Natural killer cell (primary cell): Measurements from ENCODE around the gene SLC35F1. TPM values are rescaled to one million over a fixed set of nuclear protein-coding genes. Genes with fewer than 3 reads are reported as not detected.
"Not testable (repeated sequence)": the region's sequence is repeated elsewhere in the genome, so short reads cannot be mapped to it uniquely, and the experiment has no call there.

Experiments
- ATAC-seq, 3 donors: fragments of 150-1000 bp in 2 of 3; fragments of 200-7000 bp in 1 of 3; cut with Tn5 transposase; 1 replicate in 1 of 3; 2 replicates in 2 of 3; pipeline ENCODE4 v1.10.0; 2021; ENCODE audit warnings: mild to moderate bottlenecking in 2 of 3, moderate library complexity in 2 of 3
- DNase-seq, 2 donors: peaks; one replicate each; pipeline versions ENCODE4 v3.0.0 to v3.0.0-alpha.2; 2013 to 2021; ENCODE audit warnings: mixed read lengths in 1 of 2
- H3K27ac ChIP-seq: one replicate; pipeline ENCODE4 v1.5.1; 2013; ENCODE audit warnings: mild to moderate bottlenecking, low read length
- H3K27me3 ChIP-seq: one replicate; pipeline ENCODE4 v1.6.1; 2013; ENCODE audit warnings: low read length; ENCODE audit not compliant: control insufficient read depth, insufficient read depth
- H3K36me3 ChIP-seq: one replicate; pipeline ENCODE4 v1.6.1; 2013; ENCODE audit warnings: low read length; ENCODE audit not compliant: control insufficient read depth, insufficient read depth
- H3K4me1 ChIP-seq: one replicate; pipeline ENCODE4 v1.6.1; 2013; ENCODE audit warnings: low read length; ENCODE audit not compliant: control insufficient read depth, insufficient read depth
- H3K4me3 ChIP-seq: one replicate; pipeline ENCODE4 v1.5.1; 2013; ENCODE audit warnings: low read length
- H3K9me3 ChIP-seq: one replicate; pipeline ENCODE4 v1.6.1; 2013; ENCODE audit warnings: low read length; ENCODE audit not compliant: control insufficient read depth, insufficient read depth
- H3K27ac Mint-ChIP-seq, 2 donors: one replicate each; pipeline ENCODE4 v1.8.0; 2022; ENCODE audit warnings: mild to moderate bottlenecking in 2 of 2, mixed read lengths in 2 of 2, moderate library complexity in 1 of 2
- H3K27me3 Mint-ChIP-seq, 2 donors: one replicate each; pipeline ENCODE4 v1.8.0; 2022; ENCODE audit warnings: low read depth in 2 of 2, mixed read lengths in 2 of 2
- H3K36me3 Mint-ChIP-seq: one replicate; pipeline ENCODE4 v1.8.0; 2022; ENCODE audit warnings: mixed read lengths
- H3K4me1 Mint-ChIP-seq, 2 donors: one replicate each; pipeline ENCODE4 v1.8.0; 2022; ENCODE audit warnings: mixed read lengths in 2 of 2
- H3K4me3 Mint-ChIP-seq: one replicate; pipeline ENCODE4 v1.8.0; 2022; ENCODE audit warnings: mild to moderate bottlenecking, moderate library complexity, mixed read lengths
- H3K9me3 Mint-ChIP-seq, 2 donors: one replicate each; pipeline ENCODE4 v1.8.0; 2022; ENCODE audit warnings: mixed read lengths in 2 of 2
- WGBS: methylation state at CpG from one replicate; pipeline ENCODE4 v1.1.7; 2013; ENCODE audit warnings: missing lambda C conversion rate; ENCODE audit not compliant: insufficient coverage; 5-methylcytosine and 5-hydroxymethylcytosine counted together
- intact Hi-C: fragments of 100-400 bp; cut with micrococcal nuclease; formaldehyde crosslinking; loops from one replicate; pipeline ENCODE4 v1.14.2; 2022
- total RNA-seq, 4 donors: library from RNA; stranded (reverse); fragments of 120-200 nt in 1 of 4; gene quantifications; one replicate each; pipeline versions ENCODE4 v1.2.3 to v1.2.4, GENCODE V29; 2013 to 2022
- TF ChIP-seq, protein P1 (sequence below): fragments of 200-600 bp; IDR thresholded peaks from one replicate; pipeline ENCODE4 v1.8.0; 2022; ENCODE audit warnings: antibody characterized with exemption

The SLC35F1 gene
- total RNA-seq, 3 donors from 2014 or later (not counting 1 experiment from before 2014, with no cell fraction given) = not detected

DNA sequence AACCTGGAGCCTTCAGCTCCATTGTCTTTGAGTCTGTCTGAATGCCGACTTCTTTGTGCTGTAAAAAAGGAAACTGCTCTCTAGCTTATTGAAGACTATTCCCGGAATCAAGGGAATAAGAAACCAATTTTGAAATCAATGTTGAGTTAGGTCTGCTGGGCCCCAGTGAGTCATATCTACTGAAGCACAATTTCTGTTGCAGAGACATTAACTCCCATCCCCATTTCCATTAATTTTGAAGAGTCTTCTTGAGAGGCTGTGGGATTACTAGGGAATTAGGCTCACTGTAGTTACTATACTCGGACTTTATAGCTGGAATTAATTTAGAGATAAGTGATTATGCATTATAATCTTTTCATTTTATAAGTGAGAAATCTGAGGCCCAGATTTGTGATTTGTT is 116.7 kb downstream of the SLC35F1 start:
- Histone ChIP-seq H3K4me3 (no peak overlapping the region), H3K4me1 (no peaks in the 10 kb centered on the region), H3K27ac (no peak overlapping the region), H3K9me3 (no peaks in the 10 kb centered on the region), H3K27me3 (no peaks in the 10 kb centered on the region), H3K36me3 (no peaks in the 10 kb centered on the region)
- Mint-ChIP-seq H3K4me1 (no peaks in the 10 kb centered on the region), H3K27ac (no peak overlapping the region), H3K4me3 (no peak overlapping the region), H3K27me3 (peaks cover 0 to 7% of the 10 kb centered on the region in 2 donors), H3K36me3 (no peaks in the 10 kb centered on the region), H3K9me3 (peaks cover 0 to 4% of the 10 kb centered on the region in 2 donors)
- TF ChIP-seq, protein P1, sequence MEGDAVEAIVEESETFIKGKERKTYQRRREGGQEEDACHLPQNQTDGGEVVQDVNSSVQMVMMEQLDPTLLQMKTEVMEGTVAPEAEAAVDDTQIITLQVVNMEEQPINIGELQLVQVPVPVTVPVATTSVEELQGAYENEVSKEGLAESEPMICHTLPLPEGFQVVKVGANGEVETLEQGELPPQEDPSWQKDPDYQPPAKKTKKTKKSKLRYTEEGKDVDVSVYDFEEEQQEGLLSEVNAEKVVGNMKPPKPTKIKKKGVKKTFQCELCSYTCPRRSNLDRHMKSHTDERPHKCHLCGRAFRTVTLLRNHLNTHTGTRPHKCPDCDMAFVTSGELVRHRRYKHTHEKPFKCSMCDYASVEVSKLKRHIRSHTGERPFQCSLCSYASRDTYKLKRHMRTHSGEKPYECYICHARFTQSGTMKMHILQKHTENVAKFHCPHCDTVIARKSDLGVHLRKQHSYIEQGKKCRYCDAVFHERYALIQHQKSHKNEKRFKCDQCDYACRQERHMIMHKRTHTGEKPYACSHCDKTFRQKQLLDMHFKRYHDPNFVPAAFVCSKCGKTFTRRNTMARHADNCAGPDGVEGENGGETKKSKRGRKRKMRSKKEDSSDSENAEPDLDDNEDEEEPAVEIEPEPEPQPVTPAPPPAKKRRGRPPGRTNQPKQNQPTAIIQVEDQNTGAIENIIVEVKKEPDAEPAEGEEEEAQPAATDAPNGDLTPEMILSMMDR = no peak
- DNase-seq (no peak), ATAC-seq (no peak)
- WGBS = 95% methylated on average over 2 of the region's 3 CpGs
- intact Hi-C loops = no loop called here

DNA sequence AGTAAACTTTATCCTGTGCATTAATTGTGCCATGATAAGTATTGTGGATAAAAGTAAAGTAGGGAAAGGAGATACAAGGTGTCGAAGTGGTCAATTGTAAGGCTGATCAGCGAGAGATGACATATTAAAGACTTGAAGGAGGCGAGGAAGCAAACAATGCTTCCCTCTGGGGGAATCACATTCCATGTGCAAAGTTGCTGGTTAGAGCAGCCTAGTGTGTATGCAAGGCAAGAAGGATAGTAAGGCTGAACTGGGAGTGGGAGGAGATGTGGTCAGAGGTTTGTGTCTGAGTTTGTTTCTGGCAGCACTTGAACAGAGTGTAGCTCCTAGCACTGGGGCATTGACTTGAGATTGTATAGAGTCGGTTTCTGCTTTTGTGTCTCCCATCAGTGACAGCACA is 122.9 kb downstream of the SLC35F1 start:
- TF ChIP-seq, protein P1 = no peak
- no peak overlapping the region for H3K4me3 Mint-ChIP-seq

DNA sequence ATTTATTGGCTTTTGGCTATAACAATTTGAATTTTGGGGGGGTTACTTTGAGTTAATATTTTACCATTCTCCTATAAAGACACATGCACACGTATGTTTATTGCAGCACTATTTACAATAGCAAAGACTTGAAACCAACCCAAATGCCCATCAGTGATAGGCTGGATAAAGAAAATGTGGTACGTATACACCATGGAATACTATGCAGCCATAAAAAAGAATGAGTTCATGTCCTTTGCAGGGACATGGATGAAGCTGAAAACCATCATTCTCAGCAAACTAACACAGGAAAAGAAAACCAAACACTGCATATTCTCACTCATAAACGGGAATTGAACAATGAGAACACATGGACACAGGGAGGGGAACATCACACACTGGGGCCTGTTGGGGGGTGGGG is 130.4 kb downstream of the SLC35F1 start:
- H3K4me3 Mint-ChIP-seq, H3K9me3 Mint-ChIP-seq, intact Hi-C loops, H3K27me3 ChIP-seq, H3K27ac Mint-ChIP-seq, H3K4me3 ChIP-seq, ATAC-seq, H3K4me1 Mint-ChIP-seq, H3K36me3 ChIP-seq, H3K4me1 ChIP-seq, DNase-seq, H3K27ac ChIP-seq, H3K9me3 ChIP-seq, H3K27me3 Mint-ChIP-seq, H3K36me3 Mint-ChIP-seq: not testable (repeated sequence)
- no CpG with 5 or more reads among the region's 3 CpGs for WGBS

More for the DNA sequence above, 122.9 kb downstream of the SLC35F1 start:
- Mint-ChIP-seq H3K4me1 (no peaks in the 10 kb centered on the region), H3K9me3 (no peaks in the 10 kb centered on the region), H3K27ac (no peak overlapping the region), H3K36me3 (no peaks in the 10 kb centered on the region), H3K27me3 (peaks cover 0 to 3% of the 10 kb centered on the region in 2 donors)
- intact Hi-C loops = no loop called here
- no peaks in the 10 kb centered on the region for H3K36me3 ChIP-seq
- 82% methylated on average over 4 of the region's 4 CpGs for WGBS
- H3K9me3 ChIP-seq = no peaks in the 10 kb centered on the region
- ATAC-seq (no peak), DNase-seq (no peak)
- no peaks in the 10 kb centered on the region for H3K27me3 ChIP-seq
- H3K4me3 ChIP-seq = no peak overlapping the region
- no peak overlapping the region for H3K27ac ChIP-seq
- H3K4me1 ChIP-seq = no peaks in the 10 kb centered on the region

GRCh38 chr6:118042855-118043254 is 135.8 kb downstream of the SLC35F1 start:
- H3K36me3 ChIP-seq = no peaks in the 10 kb centered on the region
- no peaks in the 10 kb centered on the region for H3K27me3 ChIP-seq
- TF ChIP-seq, protein P1 = no peak
- intact Hi-C loops = no loop called here
- H3K4me1 Mint-ChIP-seq = no peaks in the 10 kb centered on the region
- WGBS = 95% methylated on average over 3 of the region's 4 CpGs
- H3K4me3 ChIP-seq = no peak overlapping the region
- H3K9me3 ChIP-seq = no peaks in the 10 kb centered on the region
- no peaks in the 10 kb centered on the region for H3K9me3 Mint-ChIP-seq
- H3K27ac ChIP-seq = no peak overlapping the region
- H3K27me3 Mint-ChIP-seq = peaks cover 0 to 2% of the 10 kb centered on the region in 2 donors
- ATAC-seq (no peak), DNase-seq (no peak)
- no peak overlapping the region for H3K27ac Mint-ChIP-seq
- no peak overlapping the region for H3K4me3 Mint-ChIP-seq
- no peaks in the 10 kb centered on the region for H3K36me3 Mint-ChIP-seq
- no peaks in the 10 kb centered on the region for H3K4me1 ChIP-seq
